Trophoblast cell (in vitro differentiated cells and primary cell): ENCODE results near the gene ACOT7.

Experiments
- DNase-seq, 2 donors: peaks; one replicate each; pipeline ENCODE4 v3.0.0-alpha.2; 2016
- H2AFZ ChIP-seq: 2 replicates; pipeline ENCODE4 v1.6.1; 2013; ENCODE audit warnings: low read length, moderate library complexity, mild to moderate bottlenecking; ENCODE audit not compliant: insufficient read depth, poor library complexity
- H2AK5ac ChIP-seq: 2 replicates; pipeline ENCODE4 v1.6.1; 2013; ENCODE audit warnings: mild to moderate bottlenecking, low read length
- H2BK120ac ChIP-seq: 2 replicates; pipeline ENCODE4 v1.6.1; 2013; ENCODE audit warnings: low read length, mild to moderate bottlenecking, moderate library complexity; ENCODE audit not compliant: insufficient read depth, poor library complexity
- H2BK12ac ChIP-seq: 2 replicates; pipeline ENCODE4 v1.6.1; 2013; ENCODE audit warnings: mild to moderate bottlenecking, low read length, moderate library complexity
- H2BK5ac ChIP-seq: 2 replicates; pipeline ENCODE4 v1.6.1; 2013; ENCODE audit warnings: low read length, low read depth, moderate library complexity, mild to moderate bottlenecking; ENCODE audit not compliant: poor library complexity
- H3K14ac ChIP-seq: 2 replicates; pipeline ENCODE4 v1.6.1; 2013; ENCODE audit warnings: mild to moderate bottlenecking, low read length
- H3K18ac ChIP-seq: 2 replicates; pipeline ENCODE4 v1.6.1; 2013; ENCODE audit warnings: mild to moderate bottlenecking, low read length
- H3K23ac ChIP-seq: 2 replicates; pipeline ENCODE4 v1.6.1; 2013; ENCODE audit warnings: low read length
- H3K27ac ChIP-seq: 2 replicates; pipeline ENCODE4 v1.5.1; 2013; ENCODE audit warnings: low read depth, mild to moderate bottlenecking, inconsistent platforms, low read length, moderate library complexity
- H3K27me3 ChIP-seq: 2 replicates; pipeline ENCODE4 v1.6.1; 2013; ENCODE audit warnings: inconsistent platforms, mild to moderate bottlenecking, low read length, moderate library complexity; ENCODE audit not compliant: insufficient read depth
- H3K36me3 ChIP-seq, 2 experiments: 1 replicate in 1 of 2; 2 replicates in 1 of 2; pipeline ENCODE4 v1.6.1; 2013; ENCODE audit warnings: low read length in 2 of 2, mild to moderate bottlenecking in 2 of 2, moderate library complexity in 1 of 2; ENCODE audit not compliant: insufficient read depth in 2 of 2, control insufficient read depth in 1 of 2
- H3K4ac ChIP-seq: 2 replicates; pipeline ENCODE4 v1.6.1; 2013; ENCODE audit warnings: low read depth, mild to moderate bottlenecking, low read length, moderate library complexity
- H3K4me1 ChIP-seq, 2 experiments: 1 replicate in 1 of 2; 2 replicates in 1 of 2; pipeline ENCODE4 v1.6.1; 2013; ENCODE audit warnings: low read length in 2 of 2, mild to moderate bottlenecking in 2 of 2, moderate library complexity in 1 of 2; ENCODE audit not compliant: insufficient read depth in 2 of 2, control insufficient read depth in 1 of 2
- H3K4me2 ChIP-seq: 2 replicates; pipeline ENCODE4 v1.6.1; 2013; ENCODE audit warnings: inconsistent platforms, mild to moderate bottlenecking, low read length, moderate library complexity
- H3K4me3 ChIP-seq: 2 replicates; pipeline ENCODE4 v1.5.1; 2013; ENCODE audit warnings: mild to moderate bottlenecking, low read depth, low read length, inconsistent platforms
- H3K79me1 ChIP-seq: one replicate; pipeline ENCODE4 v1.6.1; 2013; ENCODE audit warnings: low read length
- H3K79me2 ChIP-seq: 2 replicates; pipeline ENCODE4 v1.6.1; 2013; ENCODE audit warnings: low read length, mild to moderate bottlenecking; ENCODE audit not compliant: control insufficient read depth, insufficient read depth, poor library complexity
- H3K9ac ChIP-seq: 2 replicates; pipeline ENCODE4 v1.6.1; 2013; ENCODE audit warnings: mild to moderate bottlenecking, low read length
- H3K9me3 ChIP-seq: 2 replicates; pipeline ENCODE4 v1.6.1; 2013; ENCODE audit warnings: low read depth, mild to moderate bottlenecking, control low read depth, inconsistent platforms, low read length; ENCODE audit not compliant: insufficient read depth
- H4K12ac ChIP-seq: 2 replicates; pipeline ENCODE4 v1.6.1; 2013; ENCODE audit warnings: low read depth, mild to moderate bottlenecking, low read length, moderate library complexity
- H4K8ac ChIP-seq: 2 replicates; pipeline ENCODE4 v1.6.1; 2013; ENCODE audit warnings: low read depth, mild to moderate bottlenecking, low read length, moderate library complexity
- H4K91ac ChIP-seq: one replicate; pipeline ENCODE4 v1.6.1; 2013; ENCODE audit warnings: low read depth, mild to moderate bottlenecking, low read length, moderate library complexity
- WGBS: extraction: QIAGEN DNeasy Blood & Tissue Kit; methylation state at CpG from one replicate; pipeline ENCODE4 v1.1.7; 2013; ENCODE audit warnings: missing lambda C conversion rate; ENCODE audit not compliant: insufficient read length, insufficient coverage; ENCODE audit errors: extremely low coverage; 5-methylcytosine and 5-hydroxymethylcytosine counted together

ACOT7 gene

GRCh38 chr1:6345460-6345859 lies 48.1 kb downstream of the ACOT7 start:
- peaks cover 7% of the 10 kb centered on the region for H3K9me3 ChIP-seq
- DNase-seq: no peak
- H3K79me1 ChIP-seq: no peaks in the 10 kb centered on the region
- no peak overlapping the region for H2AFZ ChIP-seq
- H3K79me2 ChIP-seq: no peaks in the 10 kb centered on the region
- H3K4ac ChIP-seq: no peak overlapping the region
- no peak overlapping the region for H4K91ac ChIP-seq
- H3K27me3 ChIP-seq: no peaks in the 10 kb centered on the region
- no peak overlapping the region for H3K18ac ChIP-seq
- H3K9ac ChIP-seq: no peak overlapping the region
- no peak overlapping the region for H4K12ac ChIP-seq
- H3K27ac ChIP-seq: no peak overlapping the region
- H2BK12ac ChIP-seq: no peak overlapping the region
- no peak overlapping the region for H2BK120ac ChIP-seq
- H3K36me3 ChIP-seq: no peaks in the 10 kb centered on the region
- H2BK5ac ChIP-seq: no peak overlapping the region
- no CpG with 5 or more reads among the region's 14 CpGs for WGBS
- no peak overlapping the region for H4K8ac ChIP-seq
- no peak overlapping the region for H3K4me3 ChIP-seq
- no peak overlapping the region for H3K4me2 ChIP-seq
- peaks cover 0 to 2% of the 10 kb centered on the region in 2 experiments for H3K4me1 ChIP-seq
- no peak overlapping the region for H3K14ac ChIP-seq
- no peak overlapping the region for H2AK5ac ChIP-seq
- no peak overlapping the region for H3K23ac ChIP-seq

GRCh38 chr1:6345009-6345408 lies 48.6 kb downstream of the ACOT7 start:
- Histone ChIP-seq H3K27ac (no peak overlapping the region), H3K36me3 (no peaks in the 10 kb centered on the region), H3K4me1 (peaks cover 0 to 2% of the 10 kb centered on the region in 2 experiments), H3K9ac (no peak overlapping the region), H4K8ac (no peak overlapping the region), H3K79me1 (no peaks in the 10 kb centered on the region), H3K4me3 (no peak overlapping the region), H3K23ac (no peak overlapping the region), H2BK120ac (no peak overlapping the region), H3K18ac (no peak overlapping the region), H2AK5ac (no peak overlapping the region), H2AFZ (no peak overlapping the region), H4K12ac (no peak overlapping the region), H3K4me2 (no peak overlapping the region), H3K14ac (no peak overlapping the region), H3K79me2 (no peaks in the 10 kb centered on the region), H4K91ac (no peak overlapping the region), H3K9me3 (peaks cover 7% of the 10 kb centered on the region), H3K27me3 (no peaks in the 10 kb centered on the region), H3K4ac (no peak overlapping the region), H2BK5ac (no peak overlapping the region), H2BK12ac (no peak overlapping the region)
- WGBS: no CpG with 5 or more reads among the region's 7 CpGs
- no peak for DNase-seq

GRCh38 chr1:6343506-6344405 lies 49.8 kb downstream of the ACOT7 start:
- H4K12ac ChIP-seq: no peak overlapping the region
- H3K79me1 ChIP-seq: no peaks in the 10 kb centered on the region
- no peak overlapping the region for H3K27ac ChIP-seq
- no peak overlapping the region for H3K4ac ChIP-seq
- no peak overlapping the region for H3K18ac ChIP-seq
- no peak overlapping the region for H3K14ac ChIP-seq
- no peak overlapping the region for H2AFZ ChIP-seq
- H3K4me1 ChIP-seq: peaks cover 0 to 2% of the 10 kb centered on the region in 2 experiments
- no peaks in the 10 kb centered on the region for H3K27me3 ChIP-seq
- no peaks in the 10 kb centered on the region for H3K36me3 ChIP-seq
- peaks cover 3% of the 10 kb centered on the region for H3K9me3 ChIP-seq
- no peak overlapping the region for H3K23ac ChIP-seq
- WGBS: no CpG with 5 or more reads among the region's 17 CpGs
- no peak overlapping the region for H2BK5ac ChIP-seq
- no peak overlapping the region for H4K91ac ChIP-seq
- no peaks in the 10 kb centered on the region for H3K79me2 ChIP-seq
- H3K4me3 ChIP-seq: no peak overlapping the region
- DNase-seq: peak; percentile 31 to 63
- no peak overlapping the region for H3K9ac ChIP-seq
- no peak overlapping the region for H2AK5ac ChIP-seq
- H3K4me2 ChIP-seq: no peak overlapping the region
- no peak overlapping the region for H2BK12ac ChIP-seq
- H2BK120ac ChIP-seq: no peak overlapping the region
- no peak overlapping the region for H4K8ac ChIP-seq

GRCh38 chr1:6342056-6342455 lies 51.5 kb downstream of the ACOT7 start:
- no peak overlapping the region for H2BK12ac ChIP-seq
- no peak overlapping the region for H3K4me3 ChIP-seq
- H3K27me3 ChIP-seq: no peaks in the 10 kb centered on the region
- H3K27ac ChIP-seq: no peak overlapping the region
- no peak overlapping the region for H3K14ac ChIP-seq
- WGBS: no CpG with 5 or more reads among the region's 9 CpGs
- H3K79me2 ChIP-seq: no peaks in the 10 kb centered on the region
- H3K4me2 ChIP-seq: no peak overlapping the region
- H2BK120ac ChIP-seq: no peak overlapping the region
- no peak overlapping the region for H3K9ac ChIP-seq
- H3K23ac ChIP-seq: no peak overlapping the region
- no peaks in the 10 kb centered on the region for H3K79me1 ChIP-seq
- H2AFZ ChIP-seq: no peak overlapping the region
- H2BK5ac ChIP-seq: no peak overlapping the region
- no peak overlapping the region for H3K4ac ChIP-seq
- H3K18ac ChIP-seq: no peak overlapping the region
- H3K9me3 ChIP-seq: peaks cover 3% of the 10 kb centered on the region
- H2AK5ac ChIP-seq: no peak overlapping the region
- peaks cover 0 to 3% of the 10 kb centered on the region in 2 experiments for H3K36me3 ChIP-seq
- H4K91ac ChIP-seq: no peak overlapping the region
- no peak overlapping the region for H4K8ac ChIP-seq
- no peak overlapping the region for H4K12ac ChIP-seq
- H3K4me1 ChIP-seq: no peaks in the 10 kb centered on the region
- no peak for DNase-seq
